H9 (cell line): ENCODE data around the gene PLPP1. TPM values are rescaled to one million over a fixed set of nuclear protein-coding genes. Genes with fewer than 3 reads are reported as not detected.
A peak's percentile ranks its signal among the peaks of the same experiment; 100 is the strongest.

Experiments used
- DNase-seq: peaks from one replicate; pipeline ENCODE4 v3.0.0-alpha.2; 2017
- H2AFZ ChIP-seq: one replicate; pipeline ENCODE4 v1.6.1; 2013; ENCODE audit warnings: mild to moderate bottlenecking, low read length, control low read depth, moderate library complexity
- H2AK5ac ChIP-seq: 2 replicates; pipeline ENCODE4 v1.6.1; 2013; ENCODE audit warnings: low read length, control low read depth, mixed read lengths; ENCODE audit not compliant: insufficient read length
- H2BK120ac ChIP-seq: one replicate; pipeline ENCODE4 v1.6.1; 2013; ENCODE audit warnings: low read depth, mild to moderate bottlenecking, low read length, control low read depth, inconsistent platforms; ENCODE audit not compliant: poor library complexity, severe bottlenecking
- H2BK12ac ChIP-seq: 2 replicates; pipeline ENCODE4 v1.6.1; 2013; ENCODE audit warnings: low read length, control low read depth, mixed read lengths, low read depth; ENCODE audit not compliant: insufficient read length
- H2BK15ac ChIP-seq: 2 replicates; pipeline ENCODE4 v1.6.1; 2013; ENCODE audit warnings: low read depth, low read length, control low read depth
- H2BK20ac ChIP-seq: one replicate; pipeline ENCODE4 v1.6.1; 2013; ENCODE audit warnings: low read depth, mild to moderate bottlenecking, low read length, control low read depth, inconsistent platforms; ENCODE audit not compliant: poor library complexity, severe bottlenecking
- H2BK5ac ChIP-seq: 2 replicates; pipeline ENCODE4 v1.6.1; 2013; ENCODE audit warnings: low read length, control low read depth, mixed read lengths; ENCODE audit not compliant: insufficient read length
- H3K14ac ChIP-seq: 2 replicates; pipeline ENCODE4 v1.6.1; 2013; ENCODE audit warnings: low read length, control low read depth; ENCODE audit not compliant: insufficient read depth
- H3K18ac ChIP-seq: 2 replicates; pipeline ENCODE4 v1.6.1; 2013; ENCODE audit warnings: low read depth, mild to moderate bottlenecking, mixed read lengths, low read length, control low read depth; ENCODE audit not compliant: insufficient read length
- H3K23ac ChIP-seq: 2 replicates; pipeline ENCODE4 v1.6.1; 2013; ENCODE audit warnings: low read length, control low read depth, mixed read lengths, low read depth; ENCODE audit not compliant: insufficient read length
- H3K23me2 ChIP-seq: 2 replicates; pipeline ENCODE4 v1.6.1; 2013; ENCODE audit warnings: low read depth, mild to moderate bottlenecking, mixed read lengths, low read length, control low read depth; ENCODE audit not compliant: insufficient read length, poor library complexity, severe bottlenecking
- H3K27ac ChIP-seq: 2 replicates; pipeline ENCODE4 v1.5.1; 2013; ENCODE audit warnings: low read length, control low read depth, mixed read lengths, low read depth; ENCODE audit not compliant: insufficient read length
- H3K27me3 ChIP-seq: 2 replicates; pipeline ENCODE4 v1.6.1; 2013; ENCODE audit warnings: low read length, control low read depth, inconsistent platforms; ENCODE audit not compliant: insufficient read depth
- H3K4ac ChIP-seq: 2 replicates; pipeline ENCODE4 v1.6.1; 2013; ENCODE audit warnings: low read depth, mild to moderate bottlenecking, control low read depth, inconsistent platforms, low read length, moderate library complexity
- H3K4me1 ChIP-seq: 2 replicates; pipeline ENCODE4 v1.6.1; 2013; ENCODE audit warnings: low read length, control low read depth, inconsistent platforms; ENCODE audit not compliant: insufficient read depth
- H3K4me2 ChIP-seq: 2 replicates; pipeline ENCODE4 v1.6.1; 2013; ENCODE audit warnings: low read length, control low read depth, mixed read lengths; ENCODE audit not compliant: insufficient read length, insufficient read depth
- H3K56ac ChIP-seq: 2 replicates; pipeline ENCODE4 v1.6.1; 2013; ENCODE audit warnings: low read depth, mild to moderate bottlenecking, mixed read lengths, low read length, control low read depth; ENCODE audit not compliant: insufficient read length
- H3K79me1 ChIP-seq: 2 replicates; pipeline ENCODE4 v1.6.1; 2013; ENCODE audit warnings: low read depth, mild to moderate bottlenecking, moderate library complexity, low read length, control low read depth, inconsistent platforms; ENCODE audit not compliant: insufficient read depth, poor library complexity, severe bottlenecking
- H3K79me2 ChIP-seq: 2 replicates; pipeline ENCODE4 v1.6.1; 2013; ENCODE audit warnings: low read length, control low read depth, inconsistent platforms; ENCODE audit not compliant: insufficient read depth
- H3K9ac ChIP-seq: 2 replicates; pipeline ENCODE4 v1.6.1; 2013; ENCODE audit warnings: low read length, control low read depth, mixed read lengths; ENCODE audit not compliant: insufficient read length; ENCODE audit errors: extremely low read depth
- H3K9me3 ChIP-seq: one replicate; pipeline ENCODE4 v1.6.1; 2013; ENCODE audit warnings: low read depth, low read length, inconsistent platforms; ENCODE audit not compliant: control insufficient read depth
- H3T11ph ChIP-seq: one replicate; pipeline ENCODE4 v1.6.1; 2013; ENCODE audit warnings: mild to moderate bottlenecking, low read length, control low read depth, inconsistent platforms
- H4K20me1 ChIP-seq: one replicate; pipeline ENCODE4 v1.6.1; 2013; ENCODE audit not compliant: control insufficient read depth, insufficient read length, insufficient read depth
- H4K5ac ChIP-seq: 2 replicates; pipeline ENCODE4 v1.6.1; 2013; ENCODE audit warnings: low read depth, mild to moderate bottlenecking, mixed read lengths, low read length, control low read depth; ENCODE audit not compliant: insufficient read length
- H4K8ac ChIP-seq: replicated peaks from 2 replicates; pipeline ENCODE4 v1.6.1; 2013; ENCODE audit warnings: low read length, control low read depth, mixed read lengths, low read depth; ENCODE audit not compliant: insufficient read length
- H4K91ac ChIP-seq: 2 replicates; pipeline ENCODE4 v1.6.1; 2013; ENCODE audit warnings: low read depth, mild to moderate bottlenecking, moderate library complexity, mixed read lengths, low read length, control low read depth; ENCODE audit not compliant: insufficient read length
- H3K27ac Mint-ChIP-seq, 3 experiments: 2 replicates in 2 of 3; 3 replicates in 1 of 3; pipeline ENCODE4 v1.8.0; 2020 to 2021; ENCODE audit warnings: mixed read lengths in 3 of 3, mild to moderate bottlenecking in 1 of 3, moderate library complexity in 1 of 3
- H3K27me3 Mint-ChIP-seq: 2 replicates; pipeline ENCODE4 v1.8.0; 2021; ENCODE audit warnings: low read depth, mild to moderate bottlenecking, moderate library complexity, mixed read lengths
- H3K36me3 Mint-ChIP-seq, 3 experiments: 2 replicates in 2 of 3; 3 replicates in 1 of 3; pipeline ENCODE4 v1.8.0; 2020 to 2021; ENCODE audit warnings: low read depth in 3 of 3, mixed read lengths in 3 of 3; ENCODE audit not compliant: insufficient read depth in 1 of 3
- H3K4me1 Mint-ChIP-seq, 2 experiments: 2 replicates each; pipeline ENCODE4 v1.8.0; 2020; ENCODE audit warnings: mixed read lengths in 2 of 2
- H3K4me3 Mint-ChIP-seq, 2 experiments: 2 replicates in 1 of 2; 3 replicates in 1 of 2; pipeline ENCODE4 v1.8.0; 2020 to 2021; ENCODE audit warnings: mild to moderate bottlenecking in 2 of 2, mixed read lengths in 2 of 2, moderate library complexity in 1 of 2
- H3K9me3 Mint-ChIP-seq, 2 experiments: 2 replicates in 1 of 2; 3 replicates in 1 of 2; pipeline ENCODE4 v1.8.0; 2020; ENCODE audit warnings: mild to moderate bottlenecking in 2 of 2, mixed read lengths in 2 of 2, moderate library complexity in 1 of 2
- WGBS: extraction: QIAGEN DNeasy Blood & Tissue Kit; methylation state at CpG from one replicate; pipeline ENCODE4 v1.1.7; 2013; ENCODE audit warnings: missing lambda C conversion rate, low lambda C conversion rate, mixed read lengths; ENCODE audit not compliant: insufficient read length; ENCODE audit errors: extremely low coverage; 5-methylcytosine and 5-hydroxymethylcytosine counted together
- total RNA-seq: library from RNA; stranded (reverse); gene quantifications from 2 replicates; pipeline ENCODE4 v1.2.1, GENCODE V29; 2021
- TF ChIP-seq, protein P1 (sequence below): fragments of 200-600 bp; sonication (generic); conservative IDR thresholded peaks from 3 replicates; pipeline ENCODE4 v1.8.0; 2021; ENCODE audit warnings: antibody characterized with exemption, mild to moderate bottlenecking

The PLPP1 gene
- total RNA-seq, 1 experiment from 2014 or later = 85.9 TPM

DNA sequence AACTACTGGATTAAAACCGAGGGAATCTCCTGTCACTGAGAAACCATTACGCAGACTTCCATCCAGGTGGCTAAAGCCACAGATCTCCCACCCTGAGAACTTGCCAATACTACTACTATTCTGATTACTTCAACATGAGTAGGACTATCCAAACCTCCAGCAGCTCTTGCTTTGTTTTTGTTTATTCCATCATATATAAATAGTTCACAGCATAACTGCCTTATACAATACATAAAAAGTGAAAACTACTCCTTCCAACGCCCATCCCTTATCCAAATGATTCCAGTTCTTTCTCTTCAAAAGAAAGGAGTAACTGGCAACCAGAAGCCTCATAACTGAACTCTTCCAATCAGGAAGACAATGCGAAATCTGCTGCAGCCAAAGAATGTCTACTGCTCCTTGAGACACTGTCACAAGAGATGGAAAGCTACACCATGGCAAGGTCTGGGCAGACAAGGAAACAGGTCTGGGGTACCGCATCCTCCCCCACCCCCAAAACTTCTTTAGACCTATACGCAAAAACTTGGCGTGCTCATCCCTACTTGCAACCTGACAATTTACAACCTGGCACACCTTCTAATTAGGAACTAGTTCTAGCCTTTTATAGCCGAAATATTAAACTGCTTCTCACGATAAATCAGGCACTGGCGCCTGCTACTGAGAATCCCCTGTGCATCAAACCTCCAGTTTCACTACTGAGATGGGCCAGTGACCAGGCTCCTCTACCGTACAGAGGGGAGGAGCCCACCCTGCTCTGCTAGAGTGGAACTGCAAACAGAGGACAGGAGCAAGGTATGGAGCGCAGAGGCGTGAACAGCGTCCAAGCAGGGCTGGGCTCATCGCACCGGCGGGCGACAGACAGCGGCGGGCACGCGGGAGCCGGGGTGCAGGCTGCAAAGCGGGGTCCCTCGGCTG is 986 bp downstream of the PLPP1 start:
- H3K23ac ChIP-seq = no peak overlapping the region
- no peaks in the 10 kb centered on the region; the same call in 1 of the 2 replicates for H3K4me1 ChIP-seq
- H3K4me1 Mint-ChIP-seq = peaks cover 51 to 52% of the 10 kb centered on the region in 2 experiments
- H2AK5ac ChIP-seq = no peak overlapping the region
- no CpG with 5 or more reads among the region's 25 CpGs for WGBS
- H3K9me3 Mint-ChIP-seq = no peaks in the 10 kb centered on the region
- peak overlapping the region; percentile 88 for H3K4me3 Mint-ChIP-seq
- no peaks in the 10 kb centered on the region for H3K27me3 Mint-ChIP-seq
- H3K56ac ChIP-seq = no peak overlapping the region
- no peak overlapping the region for H2BK12ac ChIP-seq
- H4K20me1 ChIP-seq = peaks cover 3% of the 10 kb centered on the region
- no peaks in the 10 kb centered on the region for H3K79me1 ChIP-seq
- DNase-seq = peak; percentile 56
- H2BK15ac ChIP-seq = no peak overlapping the region
- no peak overlapping the region for H2BK120ac ChIP-seq
- H3K9ac ChIP-seq = peak overlapping the region; percentile 67
- no peak overlapping the region for H3T11ph ChIP-seq
- H3K23me2 ChIP-seq = peaks cover 9% of the 10 kb centered on the region
- H2BK5ac ChIP-seq = no peak overlapping the region
- no peak overlapping the region for H4K8ac ChIP-seq
- no peak overlapping the region; a peak in 4 of 7 replicates for H3K27ac Mint-ChIP-seq
- no peak overlapping the region for H2AFZ ChIP-seq
- no peaks in the 10 kb centered on the region for H3K27me3 ChIP-seq
- no peak overlapping the region for H2BK20ac ChIP-seq
- no peaks in the 10 kb centered on the region for H3K9me3 ChIP-seq
- no peak overlapping the region for H3K27ac ChIP-seq
- no peak overlapping the region for H3K4ac ChIP-seq
- H3K79me2 ChIP-seq = peaks cover 15% of the 10 kb centered on the region; the same call in 1 of the 2 replicates
- peaks cover 0 to 22% (median 19%) of the 10 kb centered on the region in 3 experiments; a peak in 4 of 7 replicates for H3K36me3 Mint-ChIP-seq
- no peak overlapping the region for H4K5ac ChIP-seq
- H3K18ac ChIP-seq = no peak overlapping the region
- TF ChIP-seq, protein P1, sequence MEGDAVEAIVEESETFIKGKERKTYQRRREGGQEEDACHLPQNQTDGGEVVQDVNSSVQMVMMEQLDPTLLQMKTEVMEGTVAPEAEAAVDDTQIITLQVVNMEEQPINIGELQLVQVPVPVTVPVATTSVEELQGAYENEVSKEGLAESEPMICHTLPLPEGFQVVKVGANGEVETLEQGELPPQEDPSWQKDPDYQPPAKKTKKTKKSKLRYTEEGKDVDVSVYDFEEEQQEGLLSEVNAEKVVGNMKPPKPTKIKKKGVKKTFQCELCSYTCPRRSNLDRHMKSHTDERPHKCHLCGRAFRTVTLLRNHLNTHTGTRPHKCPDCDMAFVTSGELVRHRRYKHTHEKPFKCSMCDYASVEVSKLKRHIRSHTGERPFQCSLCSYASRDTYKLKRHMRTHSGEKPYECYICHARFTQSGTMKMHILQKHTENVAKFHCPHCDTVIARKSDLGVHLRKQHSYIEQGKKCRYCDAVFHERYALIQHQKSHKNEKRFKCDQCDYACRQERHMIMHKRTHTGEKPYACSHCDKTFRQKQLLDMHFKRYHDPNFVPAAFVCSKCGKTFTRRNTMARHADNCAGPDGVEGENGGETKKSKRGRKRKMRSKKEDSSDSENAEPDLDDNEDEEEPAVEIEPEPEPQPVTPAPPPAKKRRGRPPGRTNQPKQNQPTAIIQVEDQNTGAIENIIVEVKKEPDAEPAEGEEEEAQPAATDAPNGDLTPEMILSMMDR = no peak
- H3K4me2 ChIP-seq = peak overlapping the region; percentile 94
- H4K91ac ChIP-seq = no peak overlapping the region
- peak overlapping the region; percentile 23; the same call in 1 of the 2 replicates for H3K14ac ChIP-seq
